ENCODE data around the gene CCDC90B.

DNA sequence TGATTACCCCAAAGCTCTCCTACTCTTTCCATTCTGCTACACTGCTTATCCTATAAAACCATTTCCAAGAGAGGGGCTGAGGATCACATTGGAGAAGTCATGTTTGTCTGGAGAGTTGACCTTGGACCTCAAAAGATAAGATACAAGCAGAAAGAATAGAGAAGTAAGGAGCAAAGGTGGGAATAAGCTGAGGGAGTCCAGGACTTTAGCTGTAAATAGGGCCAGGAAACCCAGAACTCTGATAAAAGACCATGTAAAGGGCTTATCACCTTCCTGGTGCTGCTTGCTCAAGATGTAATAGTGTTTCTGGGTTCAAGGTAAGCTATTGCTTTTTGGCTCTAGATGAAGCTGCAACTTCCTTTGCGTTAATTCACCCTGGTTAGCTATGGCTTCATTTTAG is 32.8 kb upstream of the CCDC90B start:
- TF ChIP-seq GATA2 (IDR thresholded peaks at IDR 0.05; ENCODE audit: low read depth, low read length) (no peak), GATA3 (IDR thresholded peaks at IDR 0.05; ENCODE audit: low read depth, low read length) (no peak)

Measured in SH-SY5Y (cell line).